ENCODE measurements around the gene CIRBP. TPM values are rescaled to one million over a fixed set of nuclear protein-coding genes. Genes with fewer than 3 reads are reported as not detected.

The CIRBP gene
- total RNA-seq, 1 donor, result 245 TPM

- no peak for DNase-seq (ENCODE audit: low read depth)
- TF ChIP-seq CTCF (IDR thresholded peaks at IDR 0.05; ENCODE audit: insufficient read depth, low read length), result no peak
- no peak overlapping the region for H3K4me3 ChIP-seq (ENCODE audit: low read depth, low read length)
These were observed 23.5 kb downstream of the CIRBP start for GRCh38 chr19:1292419-1293151.

GRCh38 chr19:1293782-1294604 lies 24.9 kb downstream of the CIRBP start:
- no peak overlapping the region for H3K4me3 ChIP-seq (ENCODE audit: low read depth, low read length)
- TF ChIP-seq CTCF (IDR thresholded peaks at IDR 0.05; ENCODE audit: insufficient read depth, low read length), result no peak
- DNase-seq (ENCODE audit: low read depth), result no peak

GRCh38 chr19:1294688-1295087 lies 25.6 kb downstream of the CIRBP start:
- no peak overlapping the region for H3K4me3 ChIP-seq (ENCODE audit: low read depth, low read length)
- no peak for DNase-seq (ENCODE audit: low read depth)
- TF ChIP-seq CTCF (IDR thresholded peaks at IDR 0.05; ENCODE audit: insufficient read depth, low read length), result no peak

GRCh38 chr19:1295169-1296012 lies 26.3 kb downstream of the CIRBP start:
- no peak overlapping the region for H3K4me3 ChIP-seq (ENCODE audit: low read depth, low read length)
- TF ChIP-seq CTCF (IDR thresholded peaks at IDR 0.05; ENCODE audit: insufficient read depth, low read length), result no peak
- DNase-seq (ENCODE audit: low read depth), result no peak

- TF ChIP-seq CTCF (IDR thresholded peaks at IDR 0.05; ENCODE audit: insufficient read depth, low read length), result no peak
- H3K4me3 ChIP-seq (ENCODE audit: low read depth, low read length), result no peak overlapping the region
- no peak for DNase-seq (ENCODE audit: low read depth)
These were observed 26.9 kb downstream of the CIRBP start for GRCh38 chr19:1296078-1296477.

GRCh38 chr19:1296575-1297271 lies 27.6 kb downstream of the CIRBP start:
- H3K4me3 ChIP-seq (ENCODE audit: low read depth, low read length), result no peak overlapping the region
- no peak for DNase-seq (ENCODE audit: low read depth)
- no peak for TF ChIP-seq CTCF (IDR thresholded peaks at IDR 0.05; ENCODE audit: insufficient read depth, low read length)

Measured in fibroblast of the aortic adventitia (primary cell).